Muscle layer of colon (tissue), 2 donors: ENCODE data around the gene TRAF6.
"Not testable (repeated sequence)": the region's sequence is repeated elsewhere in the genome, so short reads cannot be mapped to it uniquely, and the experiment has no call there.

Experiments
- H3K27ac ChIP-seq: one replicate; pipeline ENCODE4 v1.7.0; 2013; ENCODE audit warnings: low read depth, mild to moderate bottlenecking, low read length, moderate library complexity
- H3K27me3 ChIP-seq, 2 donors: one replicate each; pipeline ENCODE4 v1.7.0; 2013; ENCODE audit warnings: low read length in 2 of 2, mild to moderate bottlenecking in 2 of 2; ENCODE audit not compliant: insufficient read depth in 2 of 2, control insufficient read depth in 1 of 2
- H3K36me3 ChIP-seq: one replicate; pipeline ENCODE4 v1.7.0; 2013; ENCODE audit warnings: mild to moderate bottlenecking, low read length; ENCODE audit not compliant: insufficient read depth
- H3K4me1 ChIP-seq: one replicate; pipeline ENCODE4 v1.7.0; 2013; ENCODE audit warnings: mild to moderate bottlenecking, low read length; ENCODE audit not compliant: insufficient read depth
- H3K4me3 ChIP-seq, 2 donors: one replicate each; pipeline ENCODE4 v1.7.0; 2013; ENCODE audit warnings: low read length in 2 of 2, low read depth in 1 of 2, mild to moderate bottlenecking in 1 of 2, moderate library complexity in 1 of 2
- H3K9ac ChIP-seq: one replicate; pipeline ENCODE4 v1.7.0; 2013; ENCODE audit warnings: low read length
- H3K9me3 ChIP-seq: one replicate; pipeline ENCODE4 v1.7.0; 2013; ENCODE audit warnings: mild to moderate bottlenecking, low read length
- donor health status: abdominal sarcoma.
- donor health status: Adenocarcinoma of cecum.

Gene TRAF6, protein sequence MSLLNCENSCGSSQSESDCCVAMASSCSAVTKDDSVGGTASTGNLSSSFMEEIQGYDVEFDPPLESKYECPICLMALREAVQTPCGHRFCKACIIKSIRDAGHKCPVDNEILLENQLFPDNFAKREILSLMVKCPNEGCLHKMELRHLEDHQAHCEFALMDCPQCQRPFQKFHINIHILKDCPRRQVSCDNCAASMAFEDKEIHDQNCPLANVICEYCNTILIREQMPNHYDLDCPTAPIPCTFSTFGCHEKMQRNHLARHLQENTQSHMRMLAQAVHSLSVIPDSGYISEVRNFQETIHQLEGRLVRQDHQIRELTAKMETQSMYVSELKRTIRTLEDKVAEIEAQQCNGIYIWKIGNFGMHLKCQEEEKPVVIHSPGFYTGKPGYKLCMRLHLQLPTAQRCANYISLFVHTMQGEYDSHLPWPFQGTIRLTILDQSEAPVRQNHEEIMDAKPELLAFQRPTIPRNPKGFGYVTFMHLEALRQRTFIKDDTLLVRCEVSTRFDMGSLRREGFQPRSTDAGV

GRCh38 chr11:36509694-36510593 lies at the start of gene TRAF6:
Gene TRAF6 (minus strand): TSS chr11:36510272. CDS start chr11:36501515, 8,757 bp downstream.
- Histone ChIP-seq H3K9ac (peak within 1 kb of the TSS; percentile 82), H3K36me3 (peaks cover 3% of the 10 kb centered on the region), H3K4me3 (peak within 1 kb of the TSS; percentile 78 to 92), H3K4me1 (peaks cover 10% of the 10 kb centered on the region), H3K27me3 (no peaks in the 10 kb centered on the region), H3K9me3 (no peaks in the 10 kb centered on the region), H3K27ac (peak within 1 kb of the TSS; percentile 76)

GRCh38 chr11:36558571-36559413 lies 48.7 kb upstream of the TRAF6 start:
- H3K4me1 ChIP-seq: no peaks in the 10 kb centered on the region
- no peak overlapping the region for H3K4me3 ChIP-seq
- no peak overlapping the region for H3K9ac ChIP-seq
- H3K36me3 ChIP-seq: no peaks in the 10 kb centered on the region
- no peak overlapping the region for H3K27ac ChIP-seq
- no peaks in the 10 kb centered on the region for H3K27me3 ChIP-seq
- H3K9me3 ChIP-seq: no peaks in the 10 kb centered on the region

- H3K27ac ChIP-seq: no peak overlapping the region
- H3K4me1 ChIP-seq: no peaks in the 10 kb centered on the region
- no peaks in the 10 kb centered on the region for H3K27me3 ChIP-seq
- H3K4me3 ChIP-seq: no peak overlapping the region
- H3K36me3 ChIP-seq: no peaks in the 10 kb centered on the region
- H3K9ac ChIP-seq: no peak overlapping the region
- H3K9me3 ChIP-seq: no peaks in the 10 kb centered on the region
Measured at GRCh38 chr11:36557991-36558390, 47.9 kb upstream of the TRAF6 start.

DNA sequence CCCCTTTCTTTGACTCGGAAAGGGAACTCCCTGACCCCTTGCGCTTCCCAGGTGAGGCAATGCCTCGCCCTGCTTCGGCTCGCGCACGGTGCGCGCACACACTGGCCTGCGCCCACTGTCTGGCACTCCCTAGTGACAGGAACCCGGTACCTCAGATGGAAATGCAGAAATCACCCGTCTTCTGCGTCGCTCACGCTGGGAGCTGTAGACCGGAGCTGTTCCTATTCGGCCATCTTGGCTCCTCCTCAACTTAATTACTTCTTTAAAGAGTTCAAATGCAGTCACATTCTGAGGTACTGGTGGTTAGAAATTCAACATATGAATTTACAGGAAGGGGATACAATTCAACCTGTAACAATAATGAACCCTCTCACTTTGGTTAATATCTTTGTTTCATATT lies 47.3 kb upstream of the TRAF6 start:
- not testable (repeated sequence) for H3K4me3 ChIP-seq, H3K9ac ChIP-seq, H3K36me3 ChIP-seq, H3K4me1 ChIP-seq, H3K27ac ChIP-seq, H3K27me3 ChIP-seq, H3K9me3 ChIP-seq

GRCh38 chr11:36550385-36551115 lies 40.5 kb upstream of the TRAF6 start:
- Histone ChIP-seq H3K27ac (no peak overlapping the region), H3K36me3 (no peaks in the 10 kb centered on the region), H3K4me3 (no peak overlapping the region), H3K27me3 (no peaks in the 10 kb centered on the region), H3K9ac (no peak overlapping the region), H3K9me3 (no peaks in the 10 kb centered on the region), H3K4me1 (no peaks in the 10 kb centered on the region)

DNA sequence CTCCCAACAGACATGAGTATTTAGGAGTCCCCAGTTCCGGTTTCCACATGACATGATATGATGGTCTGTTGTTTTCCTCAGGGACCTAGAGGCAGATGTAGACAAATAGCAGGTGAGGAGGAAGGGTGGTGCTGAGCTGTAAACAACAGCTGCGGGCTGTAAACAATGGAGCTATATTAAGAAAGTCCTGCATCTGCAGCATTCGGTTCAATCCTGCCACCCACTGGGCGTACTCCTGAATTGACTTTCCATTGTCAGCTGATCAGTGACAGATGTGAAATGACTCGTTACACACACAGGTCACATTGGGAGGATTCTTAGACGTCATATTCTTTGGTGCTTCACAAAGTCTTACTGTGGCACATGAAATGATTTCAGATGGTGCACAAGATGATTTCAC lies 30.9 kb upstream of the TRAF6 start:
- H3K4me3 ChIP-seq: no peak overlapping the region
- H3K27ac ChIP-seq: no peak overlapping the region
- no peaks in the 10 kb centered on the region for H3K9me3 ChIP-seq
- no peaks in the 10 kb centered on the region for H3K4me1 ChIP-seq
- H3K9ac ChIP-seq: no peak overlapping the region
- H3K36me3 ChIP-seq: no peaks in the 10 kb centered on the region
- H3K27me3 ChIP-seq: no peaks in the 10 kb centered on the region

DNA sequence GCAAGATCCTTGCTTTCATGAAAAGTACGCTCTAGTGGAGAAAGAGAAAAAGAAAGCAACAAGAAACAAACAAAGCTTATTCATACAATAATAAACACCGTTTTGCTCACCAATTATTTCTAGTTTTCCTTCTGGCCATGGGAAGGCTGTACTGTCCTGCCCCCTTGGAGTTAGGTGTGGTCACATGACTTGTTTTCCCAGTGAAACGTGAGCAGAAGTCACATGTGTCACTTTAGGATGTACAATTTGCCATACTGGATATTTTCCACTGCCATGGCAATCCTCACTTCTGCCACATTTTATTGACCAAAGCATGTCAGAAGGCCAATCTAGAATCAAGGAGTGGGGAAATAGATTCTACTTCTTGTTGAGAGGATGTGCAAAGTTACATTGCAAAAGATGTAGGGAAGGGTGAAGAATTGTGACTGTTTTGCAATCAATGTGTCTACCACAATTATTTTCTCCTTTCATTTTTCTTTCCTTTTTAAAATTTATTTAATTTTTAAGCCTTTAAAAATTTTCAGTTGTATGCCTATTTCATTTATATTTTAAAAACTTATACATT lies 24.3 kb upstream of the TRAF6 start:
- Histone ChIP-seq H3K9ac (no peak overlapping the region), H3K4me3 (no peak overlapping the region), H3K27ac (no peak overlapping the region), H3K9me3 (no peaks in the 10 kb centered on the region), H3K4me1 (no peaks in the 10 kb centered on the region), H3K36me3 (no peaks in the 10 kb centered on the region), H3K27me3 (no peaks in the 10 kb centered on the region)

GRCh38 chr11:36532941-36533601 lies 23.0 kb upstream of the TRAF6 start:
- Histone ChIP-seq H3K27ac (no peak overlapping the region), H3K4me3 (no peak overlapping the region), H3K27me3 (no peaks in the 10 kb centered on the region), H3K9ac (no peak overlapping the region), H3K9me3 (no peaks in the 10 kb centered on the region), H3K4me1 (no peaks in the 10 kb centered on the region), H3K36me3 (no peaks in the 10 kb centered on the region)

DNA sequence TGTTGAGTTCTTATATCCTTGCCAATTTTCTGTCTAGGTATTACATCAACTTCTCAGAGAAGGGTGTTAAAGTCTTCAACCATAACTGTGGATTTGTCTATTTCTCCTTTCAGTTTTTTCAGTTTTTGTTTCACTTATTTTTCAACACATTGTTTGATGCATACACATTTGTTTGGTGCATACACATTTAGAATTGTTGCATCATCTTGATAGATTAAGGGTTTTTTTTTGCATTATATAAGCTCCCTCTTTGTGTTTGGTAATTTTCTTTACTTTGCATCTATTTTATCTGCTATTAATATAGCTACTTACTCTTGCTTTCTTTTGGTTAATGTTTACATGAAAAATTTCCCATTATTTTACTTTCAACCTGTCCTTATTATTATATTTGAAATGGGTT lies 20.8 kb upstream of the TRAF6 start:
- H3K9me3 ChIP-seq: no peaks in the 10 kb centered on the region
- H3K4me3 ChIP-seq: no peak overlapping the region
- no peak overlapping the region for H3K27ac ChIP-seq
- H3K36me3 ChIP-seq: no peaks in the 10 kb centered on the region
- H3K9ac ChIP-seq: no peak overlapping the region
- H3K27me3 ChIP-seq: no peaks in the 10 kb centered on the region
- H3K4me1 ChIP-seq: no peaks in the 10 kb centered on the region

DNA sequence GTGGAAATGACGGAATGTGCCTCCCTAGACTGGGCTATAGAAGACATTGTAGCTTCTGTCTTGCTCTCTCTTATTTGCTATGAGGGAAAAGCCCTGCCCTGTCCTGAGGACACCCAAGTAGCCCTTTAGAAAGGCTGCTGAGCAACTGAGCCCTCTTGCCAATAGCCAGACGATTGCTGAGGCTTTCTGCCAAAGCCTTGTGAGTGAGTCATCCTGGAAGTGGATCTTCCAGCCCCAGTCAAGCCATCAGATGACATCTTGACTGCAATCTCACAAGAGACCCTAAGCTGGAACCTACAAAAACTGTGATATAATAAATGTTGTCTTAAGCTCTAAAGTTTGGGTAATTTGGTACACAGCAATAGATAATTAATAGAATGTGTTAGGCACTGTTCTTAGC lies 3.9 kb upstream of the TRAF6 start:
- Histone ChIP-seq H3K36me3 (no peaks in the 10 kb centered on the region), H3K4me1 (no peaks in the 10 kb centered on the region), H3K4me3 (no peak overlapping the region), H3K27me3 (no peaks in the 10 kb centered on the region), H3K9ac (no peak overlapping the region), H3K27ac (no peak overlapping the region), H3K9me3 (no peaks in the 10 kb centered on the region)
